Hepatocyte (in vitro differentiated cells): ENCODE data around the gene TBX15.
A peak's percentile ranks its signal among the peaks of the same experiment; 100 is the strongest.

ENCODE experiments used
- CTCF ChIP-seq: fragments of 200-600 bp; sonication (generic); IDR thresholded peaks from 2 replicates; pipeline ENCODE4 v1.5.1; 2016; ENCODE audit warnings: antibody characterized with exemption, mild to moderate bottlenecking; ENCODE audit not compliant: poor library complexity
- EZH2 ChIP-seq: fragments of 200-600 bp; sonication (generic); IDR thresholded peaks from 2 replicates; pipeline ENCODE4 v1.6.1; 2016; ENCODE audit warnings: antibody characterized with exemption, mild to moderate bottlenecking, borderline replicate concordance
- EZH2phosphoT487 ChIP-seq: fragments of 200-600 bp; sonication (generic); IDR thresholded peaks from one replicate; pipeline ENCODE4 v1.6.1; 2018; ENCODE audit warnings: antibody characterized with exemption, mild to moderate bottlenecking, low read depth, moderate library complexity; ENCODE audit not compliant: unreplicated experiment, severe bottlenecking

DNA sequence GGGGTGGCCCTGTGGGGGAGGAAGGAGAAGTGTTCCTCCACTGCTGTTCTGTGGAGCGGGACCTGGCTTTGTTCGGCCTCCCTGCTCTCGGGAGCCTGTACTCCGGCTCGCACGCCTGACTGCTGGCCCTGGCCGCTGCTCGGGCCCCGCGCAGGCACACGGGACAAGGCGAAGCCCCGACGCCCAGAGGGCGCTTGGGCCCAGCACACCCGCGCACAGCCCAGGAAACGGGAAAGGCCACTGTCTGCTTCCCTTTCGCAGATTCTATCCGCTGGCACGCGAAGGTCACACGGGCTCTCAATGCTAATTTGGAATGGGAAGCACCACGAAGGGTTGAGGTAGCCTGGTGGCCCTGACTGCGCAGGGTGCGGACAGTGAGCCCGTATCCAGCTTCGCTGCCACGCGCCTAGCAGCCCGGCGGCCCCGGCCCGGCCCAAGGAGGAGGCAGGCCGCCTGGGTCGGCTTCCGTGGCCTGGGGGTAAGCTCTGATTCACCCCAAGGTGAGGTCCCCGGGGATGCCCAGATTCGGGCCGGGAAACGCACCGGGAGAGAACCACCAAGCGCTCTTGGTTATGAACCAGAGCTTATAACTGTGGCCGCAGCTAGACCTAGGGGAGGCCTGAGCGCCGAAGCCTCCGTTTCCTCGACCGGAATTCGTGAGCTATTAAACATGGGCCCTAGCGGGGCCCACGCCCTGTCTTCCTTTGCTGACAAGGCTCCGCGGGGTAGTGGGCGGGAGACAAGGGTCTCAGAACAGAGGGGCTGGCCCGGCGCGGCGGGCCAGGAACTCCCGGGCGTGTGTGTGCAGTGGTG is 19.7 kb upstream of the TBX15 start:
- no peak for TF ChIP-seq CTCF
- peak; percentile 74 for TF ChIP-seq EZH2
- no peak for TF ChIP-seq EZH2phosphoT487
